ENCODE data around the gene NES. TPM values are rescaled to one million over a fixed set of nuclear protein-coding genes. Genes with fewer than 3 reads are reported as not detected.

The NES gene
- polyA plus RNA-seq, 3 donors, result not detected

- H3K4me3 ChIP-seq (replicated peaks in 1 of 3; ENCODE audit: low read depth in 2 of 3, low read length in 3 of 3), result no peak overlapping the region
- no peak overlapping the region for H3K27ac ChIP-seq (ENCODE audit: low read depth in 1 of 2, low read length in 2 of 2)
- H3K4me1 Mint-ChIP-seq, result peaks cover 30% of the 10 kb centered on the region
- no peaks in the 10 kb centered on the region for H3K36me3 Mint-ChIP-seq
- H3K9ac ChIP-seq (ENCODE audit: insufficient read depth, low read length, poor library complexity, severe bottlenecking), result no peak overlapping the region
- no CpG with 5 or more reads among the region's 5 CpGs for WGBS (ENCODE audit: insufficient coverage)
- no peak overlapping the region for H3K4me3 Mint-ChIP-seq
- intact Hi-C loops (cut with micrococcal nuclease), result no loop called here
- no peak overlapping the region for H3K27ac Mint-ChIP-seq
- no peak for DNase-seq
- peaks cover 30 to 60% (median 30%) of the 10 kb centered on the region in 3 donors for H3K27me3 Mint-ChIP-seq (ENCODE audit: low read depth in 3 of 3)
- no peaks in the 10 kb centered on the region for H3K79me2 ChIP-seq (ENCODE audit: insufficient read depth, low read length)
- no peak for TF ChIP-seq CTCF (IDR thresholded peaks at IDR 0.05)
- peaks cover 0 to 4% (median 0%) of the 10 kb centered on the region in 7 donors for H3K9me3 Mint-ChIP-seq
- H3K27me3 ChIP-seq (ENCODE audit: control insufficient read depth in 2 of 2, insufficient read depth in 2 of 2, low read length in 2 of 2), result peaks cover 0 to 16% of the 10 kb centered on the region in 2 donors
- H3K36me3 ChIP-seq (replicated peaks in 1 of 2; ENCODE audit: control insufficient read depth in 1 of 2, insufficient read depth in 2 of 2, low read length in 2 of 2), result no peaks in the 10 kb centered on the region
- H3K9me3 ChIP-seq (replicated peaks in 1 of 2; ENCODE audit: control insufficient read depth in 1 of 2, insufficient read depth in 1 of 2, low read length in 2 of 2), result no peaks in the 10 kb centered on the region
- no peaks in the 10 kb centered on the region for H4K20me1 ChIP-seq (ENCODE audit: insufficient read depth, low read length)
- peaks cover 28 to 39% of the 10 kb centered on the region in 2 donors for H3K4me1 ChIP-seq (ENCODE audit: control insufficient read depth in 1 of 2, insufficient read depth in 2 of 2, low read length in 2 of 2)
- H3K4me2 ChIP-seq (replicated peaks; ENCODE audit: extremely low read depth, low read length, poor library complexity, severe bottlenecking), result no peak overlapping the region
- H2AFZ ChIP-seq (ENCODE audit: insufficient read depth, low read depth, low read length, poor library complexity, severe bottlenecking), result no peak overlapping the region
These were observed 9.6 kb downstream of the NES start for GRCh38 chr1:156667610-156667967.

- H3K27ac ChIP-seq (ENCODE audit: low read depth in 1 of 2, low read length in 2 of 2), result no peak overlapping the region
- H3K36me3 ChIP-seq (replicated peaks in 1 of 2; ENCODE audit: control insufficient read depth in 1 of 2, insufficient read depth in 2 of 2, low read length in 2 of 2), result no peaks in the 10 kb centered on the region
- no peak overlapping the region for H3K4me3 Mint-ChIP-seq
- H3K4me1 ChIP-seq (ENCODE audit: control insufficient read depth in 1 of 2, insufficient read depth in 2 of 2, low read length in 2 of 2), result peaks cover 33 to 44% of the 10 kb centered on the region in 2 donors
- 100% methylated on average over 4 of the region's 9 CpGs for WGBS (ENCODE audit: insufficient coverage)
- H3K79me2 ChIP-seq (ENCODE audit: insufficient read depth, low read length), result no peaks in the 10 kb centered on the region
- no peak overlapping the region for H3K4me2 ChIP-seq (replicated peaks; ENCODE audit: extremely low read depth, low read length, poor library complexity, severe bottlenecking)
- TF ChIP-seq CTCF (IDR thresholded peaks at IDR 0.05), result no peak
- no peaks in the 10 kb centered on the region for H4K20me1 ChIP-seq (ENCODE audit: insufficient read depth, low read length)
- no peaks in the 10 kb centered on the region for H3K36me3 Mint-ChIP-seq
- H3K27me3 Mint-ChIP-seq (ENCODE audit: low read depth in 3 of 3), result peaks cover 27 to 57% (median 30%) of the 10 kb centered on the region in 3 donors
- H3K9ac ChIP-seq (ENCODE audit: insufficient read depth, low read length, poor library complexity, severe bottlenecking), result no peak overlapping the region
- no peaks in the 10 kb centered on the region for H3K9me3 ChIP-seq (replicated peaks in 1 of 2; ENCODE audit: control insufficient read depth in 1 of 2, insufficient read depth in 1 of 2, low read length in 2 of 2)
- intact Hi-C loops (cut with micrococcal nuclease), result no loop called here
- H3K9me3 Mint-ChIP-seq, result peaks cover 0 to 4% (median 0%) of the 10 kb centered on the region in 7 donors
- no peak for DNase-seq
- no peak overlapping the region for H3K27ac Mint-ChIP-seq
- peaks cover 0 to 11% of the 10 kb centered on the region in 2 donors for H3K27me3 ChIP-seq (ENCODE audit: control insufficient read depth in 2 of 2, insufficient read depth in 2 of 2, low read length in 2 of 2)
- H3K4me1 Mint-ChIP-seq, result peaks cover 35% of the 10 kb centered on the region
- H2AFZ ChIP-seq (ENCODE audit: insufficient read depth, low read depth, low read length, poor library complexity, severe bottlenecking), result no peak overlapping the region
- no peak overlapping the region for H3K4me3 ChIP-seq (replicated peaks in 1 of 3; ENCODE audit: low read depth in 2 of 3, low read length in 3 of 3)
These were observed 10.2 kb downstream of the NES start for GRCh38 chr1:156666862-156667609.
